Stimulated activated CD4-positive, alpha-beta T cell treated with anti-CD3 and anti-CD28 coated beads, TNF-alpha, amount 100 ng/mL, for 1 hour (primary cell): ENCODE results near the gene WNT16.
"Not testable (repeated sequence)": the region's sequence is repeated elsewhere in the genome, so short reads cannot be mapped to it uniquely, and the experiment has no call there.

Source experiments
- DNase-seq, 3 donors: peaks; one replicate each; pipeline ENCODE4 v3.0.0-alpha.2; 2020; ENCODE audit warnings: low read depth in 3 of 3, low spot score in 1 of 3

The WNT16 gene

DNA sequence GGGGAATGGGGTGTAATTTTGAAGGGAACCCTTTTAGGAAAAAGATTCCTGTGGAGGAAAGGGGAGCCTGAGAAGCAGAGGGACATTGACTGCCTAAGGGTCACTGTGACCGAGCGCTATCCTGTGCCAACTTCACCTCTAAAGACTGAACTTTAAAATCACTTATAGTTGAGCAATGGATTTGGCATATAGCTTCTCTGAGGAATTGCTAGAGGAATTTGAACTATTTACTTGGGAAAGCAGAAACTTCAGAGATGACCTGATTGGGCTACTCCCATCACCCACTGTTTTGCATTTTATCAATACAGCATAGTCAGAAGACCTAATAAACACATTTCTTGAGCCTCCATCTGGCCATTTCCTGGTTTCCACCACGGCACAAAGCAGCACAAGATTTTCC is 23.7 kb upstream of the WNT16 start:
- no peak for DNase-seq

DNA sequence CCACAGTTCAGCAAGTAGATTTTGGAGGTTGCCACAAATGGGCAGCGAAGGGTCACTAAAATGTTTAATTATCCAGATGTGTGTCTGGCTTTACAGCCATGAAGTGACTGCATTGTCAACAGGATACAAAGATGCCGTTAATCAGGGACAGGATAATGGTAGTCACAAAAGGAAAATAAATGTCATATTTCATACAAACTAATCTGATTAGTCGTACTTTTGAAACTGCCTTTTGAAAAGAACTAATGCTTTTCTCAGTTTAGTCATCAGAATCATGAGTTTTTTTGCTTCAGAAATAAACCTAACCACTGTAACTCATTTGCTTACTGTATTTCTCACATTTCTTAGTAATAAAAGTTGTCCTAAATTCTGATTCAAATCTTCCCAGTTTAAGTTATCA is 22.2 kb upstream of the WNT16 start:
- no peak for DNase-seq

DNA sequence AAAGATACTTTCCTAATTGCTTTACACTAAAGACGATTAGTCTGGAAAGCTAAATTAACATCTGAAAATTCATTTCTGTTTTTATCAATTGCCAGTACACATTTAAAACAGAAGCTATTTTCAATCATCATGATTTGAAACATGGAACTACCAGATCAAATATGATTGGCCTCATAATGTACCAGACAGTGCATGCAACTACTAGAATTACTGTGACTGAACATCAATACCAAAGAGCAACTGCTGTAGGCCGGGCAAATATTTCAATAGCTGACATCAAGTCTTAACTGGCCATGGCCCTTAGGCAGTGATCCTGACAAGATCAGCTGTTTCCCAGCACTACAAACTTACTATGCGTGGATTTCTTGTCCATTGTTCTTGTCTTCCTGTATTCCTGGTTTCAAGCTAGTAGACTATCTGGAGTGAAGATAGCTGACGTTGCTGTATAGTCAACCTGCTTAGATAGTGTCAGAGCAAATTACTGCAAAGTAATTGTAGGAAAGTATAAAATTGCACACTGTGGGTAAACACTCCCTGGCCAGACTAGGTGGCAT is 21.7 kb upstream of the WNT16 start:
- DNase-seq = no peak

DNA sequence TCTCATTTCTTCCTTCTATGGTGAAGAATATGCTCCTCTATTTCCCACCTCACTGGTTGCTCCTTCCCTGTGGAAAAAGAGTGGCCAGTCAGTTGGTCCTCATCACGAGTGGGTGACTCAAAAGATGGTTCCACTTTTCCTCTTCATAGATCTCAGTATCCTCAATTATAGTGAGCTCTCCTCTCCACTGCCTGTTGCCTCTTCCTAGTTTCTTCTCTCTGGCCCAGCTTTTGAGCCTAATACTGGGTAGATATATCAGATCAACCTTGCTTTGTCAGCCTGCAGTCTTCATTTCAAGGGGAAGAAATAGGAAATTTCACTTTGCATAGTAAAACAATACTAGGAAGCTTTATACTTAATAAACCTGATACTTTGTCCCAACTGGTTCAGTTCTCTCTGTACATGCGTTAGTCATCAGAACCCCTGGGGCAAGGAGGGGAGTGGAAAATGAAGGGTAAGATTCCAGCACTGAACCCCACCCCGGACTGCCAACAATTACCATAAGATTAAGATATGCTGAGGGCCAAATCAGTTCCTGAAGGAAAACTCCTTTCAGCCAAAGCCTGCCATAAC is 15.5 kb upstream of the WNT16 start:
- no peak for DNase-seq

DNA sequence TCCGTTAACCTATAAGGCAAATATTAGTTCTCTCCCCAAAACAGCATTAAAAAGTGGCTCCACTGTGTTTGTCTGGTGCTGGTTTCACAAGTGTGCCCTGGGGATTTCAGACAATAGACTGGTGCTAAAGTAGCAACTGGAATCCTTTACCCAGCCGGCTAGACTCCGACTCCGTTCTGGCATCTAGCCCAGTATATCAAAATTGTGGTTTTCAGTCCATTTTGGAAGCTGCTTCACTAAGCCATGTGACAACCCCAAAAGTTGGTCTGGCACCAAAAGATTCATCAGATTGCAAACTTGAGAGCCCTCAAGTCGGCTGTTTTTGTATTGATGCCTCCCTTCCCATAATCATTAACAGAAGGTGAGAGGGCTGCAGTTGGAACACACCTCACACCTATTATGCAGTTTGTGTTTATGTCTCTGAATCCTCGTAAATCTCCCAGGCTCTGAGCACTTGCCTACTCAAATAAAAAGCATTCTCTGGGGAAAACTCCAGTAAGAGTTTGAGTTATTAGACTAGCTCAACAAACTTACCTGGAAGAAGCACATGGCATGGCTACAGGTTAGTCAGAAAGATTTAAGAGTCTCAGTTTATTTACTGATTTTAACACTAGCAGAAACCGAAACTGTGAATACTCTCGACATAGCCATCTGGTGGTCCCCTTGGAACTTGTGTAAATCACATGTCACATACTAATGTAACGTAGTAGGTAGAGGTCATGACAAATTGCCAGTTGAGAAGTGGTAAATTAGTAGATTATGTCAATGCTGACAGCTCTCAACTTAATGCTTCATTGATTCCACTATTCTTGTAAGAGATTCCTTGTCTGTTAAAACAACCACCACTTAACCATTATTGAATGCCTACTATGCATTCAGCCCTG is 14.8 kb upstream of the WNT16 start:
- DNase-seq = no peak

DNA sequence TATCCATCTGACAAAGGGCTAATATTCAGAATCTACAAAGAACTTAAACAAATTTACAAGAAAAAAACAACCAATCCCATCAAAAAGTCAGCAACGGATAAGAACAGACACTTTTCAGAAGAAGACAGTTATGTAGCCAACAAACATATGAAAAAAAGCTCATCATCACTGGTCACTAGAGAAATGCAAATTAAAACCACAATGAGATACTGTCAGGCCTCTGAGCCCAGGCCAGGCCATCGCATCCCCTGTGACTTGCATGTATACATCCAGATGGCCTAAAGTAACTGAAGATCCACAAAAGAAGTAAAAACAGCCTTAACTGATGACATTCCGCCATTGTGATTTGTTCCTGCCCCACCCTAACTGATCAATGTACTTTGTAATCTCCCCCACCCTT is 13.6 kb upstream of the WNT16 start:
- DNase-seq = not testable (repeated sequence)

DNA sequence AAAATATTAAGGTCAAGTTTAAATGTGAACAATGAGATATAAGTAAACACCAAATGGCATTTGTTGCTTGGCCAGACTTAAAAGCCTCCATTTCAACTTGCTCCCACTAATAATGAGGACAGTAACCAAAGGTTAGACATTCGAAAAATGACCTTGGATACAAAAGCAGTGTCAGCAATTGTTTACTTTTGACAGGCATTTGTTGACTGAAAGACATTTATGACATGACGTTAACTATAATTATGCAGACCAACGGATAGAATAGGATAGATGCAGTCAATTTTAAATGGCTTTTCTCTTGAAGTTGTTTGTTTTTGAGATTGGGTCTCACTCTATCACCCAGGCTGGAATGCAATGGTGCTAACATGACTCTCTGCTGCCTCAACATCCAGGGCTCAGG is 6.3 kb upstream of the WNT16 start:
- DNase-seq = no peak

DNA sequence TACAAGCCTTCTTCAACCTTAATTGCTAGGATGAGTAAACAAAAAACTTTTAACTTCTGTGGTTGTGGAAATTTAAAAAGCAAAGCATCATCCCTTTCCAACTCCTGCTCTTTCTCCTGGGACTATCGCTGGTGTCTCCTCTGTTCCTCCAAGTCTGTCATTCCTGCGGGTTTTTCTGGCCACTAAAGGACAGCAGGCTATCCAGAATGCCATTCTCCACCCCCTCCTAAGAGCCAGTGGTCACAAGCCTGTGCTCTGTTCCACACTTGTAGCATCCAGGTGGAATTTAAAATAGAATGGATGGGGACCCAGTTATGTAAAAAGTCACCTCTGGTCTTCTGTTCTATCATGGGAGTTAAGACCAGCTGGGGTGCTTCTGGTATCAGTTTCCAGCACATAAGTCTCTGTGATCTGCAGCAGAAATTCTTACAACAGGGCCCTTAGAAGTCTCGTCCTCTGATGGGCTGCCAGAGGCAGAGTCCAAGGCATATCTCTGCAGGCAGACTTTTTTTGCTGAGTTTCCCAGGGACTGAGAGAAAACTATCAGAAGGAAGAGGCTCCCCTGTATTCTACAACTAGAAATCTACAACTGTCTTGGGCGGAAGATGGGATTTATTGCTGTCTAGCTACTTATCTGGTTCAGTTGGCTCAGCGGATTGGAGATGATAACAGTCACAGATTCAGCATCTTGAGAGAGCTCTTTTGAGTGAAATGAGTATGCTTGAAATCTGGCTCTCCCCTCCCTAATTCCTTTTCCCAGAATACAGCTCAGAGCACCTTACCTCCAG is 5.1 kb upstream of the WNT16 start:
- DNase-seq = no peak

DNA sequence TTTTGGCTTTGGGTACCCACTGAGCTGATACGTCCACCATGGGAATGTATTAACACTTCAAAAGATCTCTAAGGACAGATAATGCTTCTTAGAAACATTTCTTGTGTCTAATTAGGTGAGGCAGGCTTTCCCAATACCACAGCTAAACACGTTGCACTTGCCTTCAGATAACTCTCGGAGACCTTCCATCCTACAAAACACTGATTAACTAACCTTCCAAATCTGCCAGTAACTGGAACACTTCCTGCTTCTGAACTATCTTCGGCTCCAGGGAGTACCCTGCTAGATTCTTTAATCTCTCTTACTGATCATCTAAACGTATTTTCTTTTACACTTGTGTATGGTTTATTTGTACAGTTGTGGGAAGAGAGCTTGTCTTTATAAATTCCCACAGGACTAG is 1.1 kb upstream of the WNT16 start:
- DNase-seq = no peak

DNA sequence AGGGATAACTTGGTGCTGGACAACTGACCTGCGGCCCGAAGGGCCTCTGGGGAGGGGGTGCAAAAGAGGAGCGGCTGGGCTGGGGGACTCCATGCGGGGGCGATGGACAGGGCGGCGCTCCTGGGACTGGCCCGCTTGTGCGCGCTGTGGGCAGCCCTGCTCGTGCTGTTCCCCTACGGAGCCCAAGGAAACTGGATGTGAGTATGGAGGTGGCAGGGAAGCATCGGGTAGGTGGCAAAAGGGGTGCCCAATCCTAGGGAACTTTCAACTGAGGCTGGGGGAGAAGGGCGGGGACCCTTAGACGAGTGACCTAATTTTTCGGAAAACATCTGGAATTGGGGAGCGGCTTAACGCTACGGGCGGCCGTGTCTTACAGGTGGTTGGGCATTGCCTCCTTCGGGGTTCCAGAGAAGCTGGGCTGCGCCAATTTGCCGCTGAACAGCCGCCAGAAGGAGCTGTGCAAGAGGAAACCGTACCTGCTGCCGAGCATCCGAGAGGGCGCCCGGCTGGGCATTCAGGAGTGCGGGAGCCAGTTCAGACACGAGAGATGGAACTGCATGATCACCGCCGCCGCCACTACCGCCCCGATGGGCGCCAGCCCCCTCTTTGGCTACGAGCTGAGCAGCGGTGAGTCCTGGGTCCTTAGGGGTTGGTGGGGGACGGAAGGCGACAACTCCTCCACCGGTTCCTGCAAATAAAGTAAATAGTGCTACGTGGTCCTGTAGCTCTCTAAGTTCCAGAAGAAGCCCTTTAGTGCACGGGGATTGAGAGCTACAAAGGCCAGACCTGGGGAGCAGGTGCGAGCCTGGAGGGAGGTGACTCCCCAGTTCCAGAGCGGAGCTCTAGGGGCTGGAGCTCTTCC is 622 bp downstream of the WNT16 start:
- DNase-seq = no peak

DNA sequence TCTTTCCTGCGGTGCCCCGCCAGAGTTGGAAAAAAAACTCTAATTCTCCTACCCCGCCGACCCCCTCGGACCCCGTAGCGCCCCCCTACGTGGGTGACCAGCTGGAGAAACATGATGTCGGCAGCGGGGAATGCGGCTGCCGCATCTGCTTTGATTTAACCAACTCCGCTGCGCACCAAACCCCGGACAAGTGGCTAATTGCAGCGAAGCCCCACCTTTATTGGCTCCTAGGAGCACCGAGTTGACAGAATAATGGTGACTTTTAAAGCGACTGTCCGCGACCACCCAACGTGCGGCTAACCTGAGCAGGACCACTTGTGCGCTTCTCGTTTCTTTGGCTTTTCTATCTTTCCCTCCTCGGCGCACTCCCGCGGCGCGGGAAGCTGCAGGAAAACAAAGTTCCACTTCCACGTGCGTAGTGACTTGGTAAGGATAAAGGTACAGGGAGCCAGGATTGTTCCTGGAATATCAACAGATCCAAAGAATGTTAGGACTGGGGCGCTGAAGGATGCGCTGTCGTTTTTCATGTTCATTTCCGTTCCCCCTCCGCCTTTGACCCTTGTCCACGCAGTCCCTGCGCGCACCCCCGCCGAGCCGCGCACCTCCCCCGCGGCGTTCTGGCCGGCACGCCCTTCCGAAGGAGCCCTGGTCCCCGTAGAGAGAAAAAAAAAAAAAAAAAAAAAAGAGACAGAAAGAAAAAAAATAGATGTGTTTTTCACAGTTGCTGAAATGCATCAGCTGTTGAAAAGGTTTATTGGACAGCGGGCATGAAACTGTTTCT is 1.4 kb downstream of the WNT16 start:
- DNase-seq = no peak

DNA sequence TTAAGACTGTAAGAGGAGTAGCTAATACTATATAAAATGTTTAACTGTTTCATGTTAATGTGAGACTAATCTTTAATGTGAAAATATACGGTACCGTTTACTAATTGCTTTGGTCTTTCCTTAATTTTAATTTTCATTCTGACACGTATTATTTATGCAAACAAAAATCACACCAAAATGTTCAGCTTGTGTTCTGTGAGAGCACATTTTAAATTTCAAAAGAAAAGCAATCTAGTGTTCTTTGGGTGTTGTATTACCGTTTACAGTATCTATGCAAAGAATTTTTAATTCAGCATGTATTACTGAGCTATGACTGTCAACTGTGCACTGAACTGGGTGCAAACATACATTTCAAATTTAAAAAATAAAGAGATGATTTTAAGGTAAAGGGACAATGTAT is 2.2 kb downstream of the WNT16 start:
- DNase-seq = no peak

DNA sequence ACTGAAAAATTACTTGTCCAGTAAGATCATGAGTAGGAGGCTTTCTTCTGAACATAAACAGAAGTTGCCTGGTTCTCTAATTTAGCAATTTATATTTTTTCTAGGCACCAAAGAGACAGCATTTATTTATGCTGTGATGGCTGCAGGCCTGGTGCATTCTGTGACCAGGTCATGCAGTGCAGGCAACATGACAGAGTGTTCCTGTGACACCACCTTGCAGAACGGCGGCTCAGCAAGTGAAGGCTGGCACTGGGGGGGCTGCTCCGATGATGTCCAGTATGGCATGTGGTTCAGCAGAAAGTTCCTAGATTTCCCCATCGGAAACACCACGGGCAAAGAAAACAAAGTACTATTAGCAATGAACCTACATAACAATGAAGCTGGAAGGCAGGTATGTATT is 2.8 kb downstream of the WNT16 start:
- no peak for DNase-seq

DNA sequence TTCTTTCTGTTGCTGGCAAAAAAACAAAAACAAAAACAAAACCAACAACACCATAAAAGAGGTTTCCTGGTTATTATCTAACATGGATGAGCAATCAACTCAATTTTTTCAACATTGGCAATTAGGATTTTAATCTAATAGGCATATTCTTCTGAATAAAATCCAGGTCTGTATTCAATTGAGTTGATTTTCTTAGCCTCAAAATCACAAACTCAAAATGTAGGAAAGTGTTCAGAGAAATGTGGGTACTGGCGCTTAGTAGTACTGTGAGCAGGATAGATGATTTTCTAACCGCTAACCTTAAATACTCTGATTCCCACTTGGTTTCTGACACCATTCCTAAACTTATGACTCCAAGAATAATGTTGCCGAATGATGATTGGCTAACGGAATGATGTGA is 5.6 kb downstream of the WNT16 start:
- DNase-seq = no peak

DNA sequence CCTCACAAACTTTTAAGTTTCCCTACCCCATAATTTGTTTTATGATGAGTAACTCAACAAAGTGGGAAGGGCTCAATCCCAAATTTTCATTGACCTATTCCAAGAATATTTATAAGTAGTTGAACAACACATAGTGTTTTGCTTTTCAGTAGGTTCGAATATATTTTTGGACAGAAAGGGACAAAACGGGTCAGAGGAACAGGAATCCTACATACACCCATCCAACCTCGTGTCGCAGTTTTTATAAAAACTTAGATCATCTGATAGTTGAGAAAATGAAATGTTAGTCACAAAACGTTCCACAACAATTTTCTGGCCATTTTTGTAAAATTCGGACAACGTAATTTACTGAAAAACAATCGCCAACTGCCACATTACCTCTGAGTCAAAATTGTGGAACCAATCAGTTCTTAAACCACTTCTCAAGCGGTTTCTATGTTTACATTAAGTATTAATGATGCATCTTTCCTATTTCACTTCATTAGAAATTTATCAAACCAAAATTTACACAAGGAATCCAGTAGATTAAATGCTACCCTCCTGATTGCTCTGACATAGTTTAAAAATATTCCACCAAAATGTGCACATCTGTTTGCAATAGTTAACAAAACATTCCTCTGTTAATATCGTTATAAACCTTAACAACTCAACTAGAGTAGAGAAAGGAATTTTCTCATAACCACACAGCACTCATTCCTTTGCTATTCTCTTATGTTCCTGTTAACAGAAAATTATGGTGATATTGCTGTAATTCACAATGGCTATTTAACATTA is 6.3 kb downstream of the WNT16 start:
- DNase-seq = no peak

DNA sequence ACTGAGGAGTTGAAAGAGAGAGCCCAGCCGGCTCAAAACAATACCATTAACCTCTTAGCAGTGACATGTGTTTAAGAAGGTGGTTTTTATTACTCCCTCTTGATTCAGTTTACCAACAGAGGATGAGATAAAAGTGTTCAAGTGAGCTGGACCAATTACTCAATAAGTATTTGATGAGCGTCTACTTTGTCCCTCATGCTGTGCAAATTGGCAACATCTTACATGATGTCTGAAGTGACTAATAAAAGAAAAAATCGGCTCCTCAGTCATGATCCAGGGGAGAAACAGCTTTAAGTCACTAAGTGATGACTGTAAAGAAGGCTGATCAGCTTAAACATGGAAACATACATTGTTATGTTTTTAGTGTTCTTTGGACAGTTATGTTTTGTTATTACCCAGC is 7.8 kb downstream of the WNT16 start:
- no peak for DNase-seq

DNA sequence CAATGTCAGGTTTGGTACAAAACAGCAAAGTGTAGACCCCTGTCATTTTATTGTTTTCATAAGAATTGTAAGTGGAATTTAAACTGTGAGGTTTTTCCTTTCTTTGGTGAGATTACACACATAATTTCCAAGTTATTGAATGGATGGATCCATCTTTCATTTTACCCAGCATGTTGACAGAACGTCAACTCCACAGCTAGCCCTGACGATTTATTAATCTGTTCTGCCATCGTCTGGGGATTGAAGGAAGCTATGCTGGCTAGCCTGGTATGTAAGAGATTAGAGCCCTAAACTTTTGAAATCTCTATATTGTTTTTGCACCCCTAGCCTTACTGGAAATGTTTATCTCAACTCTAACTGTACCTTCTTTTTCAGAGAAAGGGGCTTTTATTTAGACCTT is 8.6 kb downstream of the WNT16 start:
- DNase-seq = no peak

DNA sequence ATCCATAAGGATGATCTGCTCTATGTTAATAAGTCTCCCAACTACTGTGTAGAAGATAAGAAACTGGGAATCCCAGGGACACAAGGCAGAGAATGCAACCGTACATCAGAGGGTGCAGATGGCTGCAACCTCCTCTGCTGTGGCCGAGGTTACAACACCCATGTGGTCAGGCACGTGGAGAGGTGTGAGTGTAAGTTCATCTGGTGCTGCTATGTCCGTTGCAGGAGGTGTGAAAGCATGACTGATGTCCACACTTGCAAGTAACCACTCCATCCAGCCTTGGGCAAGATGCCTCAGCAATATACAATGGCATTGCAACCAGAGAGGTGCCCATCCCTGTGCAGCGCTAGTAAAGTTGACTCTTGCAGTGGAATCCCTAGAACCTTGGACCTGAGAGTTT is 10.3 kb downstream of the WNT16 start:
- no peak for DNase-seq

DNA sequence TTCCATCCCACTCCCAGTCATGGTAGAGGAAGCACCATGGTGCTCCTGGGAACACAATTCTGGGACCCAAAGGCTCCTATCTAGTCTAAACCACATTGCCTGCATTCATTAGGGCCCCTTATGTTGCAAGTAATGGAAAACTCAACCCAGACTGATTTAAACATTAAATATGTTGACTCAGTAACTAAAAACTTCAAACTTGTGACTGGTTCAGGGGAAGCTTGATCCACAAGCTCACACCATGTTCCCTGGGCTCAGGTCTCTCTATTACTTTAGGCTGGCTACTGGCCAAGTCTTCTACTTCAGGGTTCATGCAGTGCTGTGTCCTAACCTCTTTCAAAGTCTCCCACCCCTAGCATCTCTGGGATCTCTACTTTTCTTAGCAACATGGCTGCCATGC is 13.1 kb downstream of the WNT16 start:
- no peak for DNase-seq
